ENCODE data around the gene DIPK1C. TPM values are rescaled to one million over a fixed set of nuclear protein-coding genes. Genes with fewer than 3 reads are reported as not detected.
A peak's percentile ranks its signal among the peaks of the same experiment; 100 is the strongest.

DIPK1C gene
- total RNA-seq, 1 experiment from 2014 or later: not detected

DNA sequence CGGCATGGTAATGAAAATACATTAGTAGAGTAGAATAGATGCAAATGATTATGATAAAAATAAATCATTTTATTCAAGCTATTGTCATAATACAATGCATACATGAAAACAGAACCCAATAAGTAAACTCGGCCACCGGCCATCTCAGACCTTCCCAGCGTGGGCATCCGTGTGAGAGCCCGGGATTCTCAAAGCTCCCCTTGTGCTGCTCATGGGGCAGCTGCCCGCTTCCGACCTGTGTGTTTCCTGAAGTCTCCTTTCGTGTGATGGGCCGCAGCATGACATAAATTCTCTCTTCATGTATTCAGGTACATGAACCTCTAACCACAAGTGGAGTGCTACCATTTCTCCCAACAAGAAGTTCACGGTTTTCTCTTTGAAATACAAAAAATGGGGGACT is 25.6 kb upstream of the DIPK1C start:
- DNase-seq (ENCODE audit: low spot score): no peak

DNA sequence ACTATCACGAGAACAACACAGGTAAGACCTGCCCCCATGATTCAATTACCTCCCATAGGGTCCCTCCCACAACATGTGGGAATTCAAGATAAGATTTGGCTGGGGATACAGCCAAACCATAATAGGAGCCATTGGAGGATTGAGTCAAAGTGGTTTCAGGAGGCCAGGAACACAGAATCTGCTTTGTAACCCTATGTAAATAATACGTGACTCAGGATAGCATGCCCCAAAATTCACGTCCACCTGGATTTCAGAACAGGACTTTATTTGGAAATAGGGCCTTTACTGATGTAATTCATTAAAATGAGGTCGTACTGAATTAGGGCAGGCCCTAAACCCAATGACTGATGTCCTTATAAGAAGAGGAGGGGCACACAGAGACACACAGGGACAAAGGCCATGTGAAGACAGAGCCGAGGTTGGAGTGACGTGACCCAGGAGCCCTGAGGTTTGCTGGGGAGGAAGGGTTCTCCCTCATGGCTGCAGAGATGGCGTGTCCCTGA is 23.1 kb upstream of the DIPK1C start:
- DNase-seq (ENCODE audit: low spot score): peak; percentile 29

DNA sequence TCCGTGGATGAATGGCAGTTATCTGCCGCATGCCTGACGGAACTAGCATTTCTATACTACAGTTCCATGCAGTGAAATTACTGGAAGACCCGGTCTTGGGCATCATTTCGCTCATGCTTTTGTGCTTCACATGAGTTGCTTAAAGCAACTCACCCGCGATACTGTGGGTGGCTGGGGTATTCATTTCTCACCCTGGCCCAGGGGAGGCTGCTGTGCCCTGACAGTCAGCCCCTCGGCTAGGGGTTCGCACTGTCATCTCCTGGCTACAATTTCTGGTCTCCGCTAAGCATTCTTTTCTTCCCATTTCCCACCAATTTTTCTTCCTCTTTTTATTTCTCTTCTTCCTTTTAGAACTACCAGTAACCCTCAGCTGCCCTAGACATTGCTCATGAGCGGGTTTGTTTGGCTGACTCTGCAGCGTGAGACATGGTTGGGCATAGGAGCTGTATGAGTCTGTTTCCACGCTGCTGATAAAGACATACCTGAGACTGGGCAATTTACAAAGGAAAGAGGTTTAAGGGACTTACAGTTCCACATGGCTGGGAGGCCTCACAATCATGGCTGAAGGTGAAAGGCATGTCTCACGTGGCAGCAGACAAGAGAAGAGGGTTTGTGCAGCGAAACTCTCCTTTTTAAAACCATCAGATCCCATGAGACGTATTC is 22.5 kb upstream of the DIPK1C start:
- no peak for DNase-seq (ENCODE audit: low spot score)

DNA sequence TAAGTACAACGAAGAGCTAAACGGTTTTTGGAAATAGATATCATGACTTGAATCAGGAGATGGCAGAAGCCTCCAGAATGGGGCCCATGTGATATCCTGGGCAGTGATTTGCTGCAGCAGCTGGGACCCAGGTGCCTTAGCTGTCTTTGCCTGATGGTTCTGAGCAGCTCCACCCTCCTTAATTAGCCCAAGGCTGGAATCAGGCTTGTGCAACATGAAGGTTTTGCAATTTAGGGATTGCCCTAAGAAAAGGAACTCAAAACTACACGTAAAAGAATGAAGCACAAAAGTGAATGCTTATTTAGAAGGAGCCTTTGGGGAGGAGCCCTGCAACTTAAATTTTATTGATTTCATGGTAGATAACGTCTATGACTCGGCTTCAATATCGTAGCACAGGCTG is 21.8 kb upstream of the DIPK1C start:
- DNase-seq (ENCODE audit: low spot score): no peak

DNA sequence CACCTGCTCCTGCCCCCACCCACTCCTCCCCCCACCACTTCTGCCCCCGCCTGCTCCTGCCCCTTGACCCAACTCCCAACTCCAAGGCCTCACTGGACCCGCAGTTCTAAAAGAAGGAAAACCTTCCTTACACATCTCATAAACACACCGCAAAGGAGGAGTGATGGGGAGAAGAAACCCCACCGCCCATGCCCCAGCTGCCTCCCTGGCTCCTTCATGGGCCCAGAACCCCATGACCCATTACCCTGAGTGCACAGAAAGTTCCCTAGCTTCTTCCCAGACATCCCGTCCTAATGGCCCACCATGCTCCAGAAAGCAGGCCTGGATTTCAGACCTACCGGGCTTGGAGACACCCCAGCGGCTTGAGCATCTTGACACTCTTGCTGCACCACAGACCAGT is 21.2 kb upstream of the DIPK1C start:
- DNase-seq (ENCODE audit: low spot score): no peak

DNA sequence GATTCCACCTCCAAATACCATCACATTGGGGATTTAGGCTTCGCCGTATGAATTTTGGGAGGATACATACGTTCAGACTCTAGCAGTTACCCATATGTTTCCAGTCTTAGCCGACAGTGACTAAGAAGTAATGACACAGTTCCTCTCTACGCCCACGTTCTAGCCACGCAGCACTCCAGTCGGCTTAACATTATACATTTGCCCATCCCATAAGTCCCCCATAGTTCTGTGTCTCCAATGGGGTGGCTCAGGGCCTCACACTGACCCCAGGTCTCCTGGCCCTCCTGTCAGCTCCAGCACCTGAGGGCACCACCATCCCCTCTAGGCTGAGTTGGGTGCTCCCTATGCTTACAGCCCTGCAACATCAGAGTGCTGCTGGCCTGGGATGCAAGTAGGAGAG is 20.7 kb upstream of the DIPK1C start:
- no peak for DNase-seq (ENCODE audit: low spot score)

DNA sequence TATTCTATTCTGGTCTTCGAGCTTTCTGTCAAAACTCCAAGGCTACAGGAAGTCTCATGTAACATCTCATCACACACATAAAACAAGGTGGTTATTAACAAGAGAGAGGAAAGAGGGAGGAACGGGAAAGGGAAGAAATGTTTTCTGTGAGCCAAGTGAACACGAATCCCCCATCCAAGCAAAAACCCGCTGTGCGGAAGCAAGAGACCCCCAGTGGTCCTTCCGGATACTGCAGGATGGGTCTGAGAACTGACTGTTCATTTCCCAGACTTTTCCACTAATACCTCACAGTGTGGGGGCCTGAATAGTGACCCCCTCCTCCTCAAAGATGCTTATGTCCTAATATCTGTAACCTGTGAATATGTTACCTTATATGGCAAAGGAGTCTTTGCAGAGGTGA is 19.0 kb upstream of the DIPK1C start:
- DNase-seq (ENCODE audit: low spot score): peak; percentile 23

DNA sequence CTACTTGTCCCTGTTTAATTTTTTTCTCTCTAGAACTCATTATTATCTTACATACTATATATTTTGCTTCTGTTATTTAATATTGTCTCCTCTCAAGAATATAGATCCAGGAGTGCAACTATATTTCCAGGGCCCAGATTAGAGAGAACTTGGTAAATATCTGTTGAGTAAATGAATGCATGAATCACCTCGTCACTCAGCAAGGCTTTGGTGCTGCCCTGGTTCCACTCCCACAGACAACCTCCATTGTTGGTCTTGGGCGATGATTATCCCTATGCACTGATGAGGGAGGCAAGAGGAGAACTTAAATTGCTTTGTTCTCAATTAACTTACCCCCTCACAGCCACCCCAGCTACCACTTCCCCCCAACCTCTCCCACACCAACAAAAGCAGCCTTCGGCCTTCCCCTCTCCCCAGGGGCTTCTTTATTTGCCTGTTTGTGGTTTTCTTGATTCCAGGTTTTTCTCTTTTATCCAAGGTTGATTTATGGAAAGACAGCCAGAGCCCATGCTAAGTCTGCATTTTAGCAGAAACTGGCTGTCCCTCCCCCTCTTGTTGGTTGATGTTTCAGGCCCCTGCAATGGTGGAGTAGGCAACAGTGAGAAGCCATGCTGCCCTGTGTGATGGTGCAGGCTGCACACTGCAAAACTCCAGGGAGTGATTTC is 17.0 kb upstream of the DIPK1C start:
- DNase-seq (ENCODE audit: low spot score): no peak

DNA sequence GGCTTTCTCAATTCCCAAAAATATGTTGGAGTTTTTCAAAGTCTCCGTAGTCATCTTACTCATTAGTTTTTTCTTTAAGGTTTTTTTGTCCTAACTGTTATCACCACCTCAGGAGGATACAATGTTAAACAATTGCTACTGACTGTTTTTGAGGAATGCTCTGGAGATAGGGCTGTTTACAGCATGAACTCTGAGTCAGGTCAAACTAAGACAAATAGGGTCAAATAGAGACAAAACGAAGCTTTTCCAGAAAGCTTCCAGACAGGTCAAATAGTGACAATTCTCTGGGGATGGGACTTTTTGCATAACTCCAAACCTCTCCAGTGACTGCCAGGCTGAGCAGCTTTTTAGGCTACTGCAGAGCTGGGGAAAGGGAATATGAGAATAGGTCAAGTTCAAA is 15.2 kb upstream of the DIPK1C start:
- no peak for DNase-seq (ENCODE audit: low spot score)

DNA sequence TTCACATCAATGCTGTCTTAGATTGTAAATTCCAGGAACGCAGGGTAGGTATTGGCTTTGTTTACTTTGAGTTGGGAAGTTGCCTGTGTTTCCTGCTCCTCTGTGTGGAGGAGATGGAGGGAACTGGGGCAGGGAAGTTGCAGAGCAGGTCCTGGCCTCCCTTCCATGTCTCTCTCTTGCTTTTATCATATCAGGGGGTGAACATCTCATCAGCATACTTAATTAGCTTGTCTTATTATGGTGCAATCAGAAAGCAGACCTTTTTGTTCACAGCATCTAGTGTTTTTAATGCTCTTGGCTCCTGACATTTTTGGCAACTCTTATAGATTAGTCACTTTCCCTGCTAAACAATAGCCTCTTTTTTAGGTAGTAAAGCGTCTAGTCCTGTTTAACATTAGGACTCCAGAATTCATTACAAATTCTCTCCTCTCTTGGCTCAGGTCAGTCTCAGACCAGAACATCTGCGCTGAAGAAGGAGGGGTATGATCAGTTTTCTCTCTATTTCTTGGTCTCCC is 11.5 kb upstream of the DIPK1C start:
- DNase-seq (ENCODE audit: low spot score): no peak

DNA sequence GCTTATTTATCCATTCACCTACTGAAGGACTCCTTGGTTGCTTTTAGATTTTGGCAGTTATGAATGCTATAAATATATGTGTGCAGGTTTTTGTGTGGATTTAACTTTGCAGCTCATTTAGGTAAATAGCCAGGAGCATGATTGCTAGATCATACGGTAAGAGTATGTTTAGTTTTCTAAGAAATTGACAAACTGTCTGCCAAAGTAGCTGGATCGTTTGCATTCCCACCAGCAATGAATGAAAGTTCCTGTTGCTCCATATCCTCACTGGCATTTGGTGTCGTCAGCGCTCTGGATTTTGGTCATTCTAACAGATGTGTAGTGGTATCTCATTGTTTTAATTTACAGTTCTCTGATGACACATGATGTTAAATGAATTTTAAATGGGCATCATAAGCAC is 8.7 kb upstream of the DIPK1C start:
- DNase-seq (ENCODE audit: low spot score): no peak

DNA sequence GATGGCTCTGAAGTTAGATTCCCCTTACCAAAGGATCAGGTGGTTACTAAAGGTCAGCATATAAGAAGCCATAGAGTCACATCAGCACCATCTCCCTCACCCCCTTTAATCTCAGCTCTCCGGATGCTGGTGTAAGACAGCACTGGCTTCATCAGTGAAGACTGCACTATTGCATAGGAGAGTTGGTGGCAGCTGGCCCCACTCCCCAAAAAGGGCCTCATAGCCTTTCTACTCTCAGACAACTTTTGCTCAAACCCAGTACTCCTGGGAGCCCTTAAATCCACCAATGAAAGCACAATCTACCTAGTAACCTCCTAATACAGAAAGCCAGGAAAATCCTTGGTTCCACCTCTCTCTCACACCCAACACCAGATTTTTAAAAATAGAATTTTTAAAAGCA is 6.9 kb upstream of the DIPK1C start:
- no peak for DNase-seq (ENCODE audit: low spot score)

DNA sequence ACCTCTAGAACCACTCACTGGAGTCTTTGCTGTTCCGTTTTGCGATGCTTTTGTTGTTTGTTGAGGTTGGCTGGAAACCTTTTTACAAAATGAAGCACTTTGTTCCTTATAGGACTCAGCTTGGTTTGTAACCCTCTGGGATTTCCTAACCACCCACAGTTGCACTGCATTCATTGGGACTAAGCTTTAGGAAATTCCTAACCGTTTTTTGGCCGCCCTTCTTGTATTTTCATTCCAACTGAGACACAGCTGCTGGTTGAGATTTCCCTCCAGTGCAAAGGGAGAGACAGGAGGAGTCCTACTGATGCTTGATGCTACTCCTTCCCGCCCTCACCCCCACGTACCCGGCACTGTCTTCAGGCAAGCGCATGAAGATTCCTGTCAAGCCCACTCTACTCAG is 6.1 kb upstream of the DIPK1C start:
- no peak for DNase-seq (ENCODE audit: low spot score)

DNA sequence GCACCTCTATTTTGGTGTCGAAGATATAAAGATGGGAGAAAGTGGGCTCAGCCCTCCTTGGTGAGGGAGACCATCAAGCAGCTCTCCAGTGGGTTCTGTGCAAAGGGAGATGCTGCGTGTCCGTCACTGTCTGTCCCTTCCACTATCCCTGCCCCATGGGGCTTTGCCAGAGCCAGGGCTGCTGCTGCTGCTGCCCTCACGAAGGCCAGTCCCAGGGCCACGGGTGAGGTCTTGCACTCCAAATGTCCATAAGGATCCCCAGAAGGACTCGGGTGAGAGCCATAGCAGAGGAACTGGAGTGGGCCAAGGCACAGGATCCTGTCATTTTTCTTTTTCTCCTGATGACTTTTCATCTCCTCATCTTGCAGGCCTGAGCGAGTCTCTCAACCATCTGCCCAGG is 3.7 kb upstream of the DIPK1C start:
- no peak for DNase-seq (ENCODE audit: low spot score)

DNA sequence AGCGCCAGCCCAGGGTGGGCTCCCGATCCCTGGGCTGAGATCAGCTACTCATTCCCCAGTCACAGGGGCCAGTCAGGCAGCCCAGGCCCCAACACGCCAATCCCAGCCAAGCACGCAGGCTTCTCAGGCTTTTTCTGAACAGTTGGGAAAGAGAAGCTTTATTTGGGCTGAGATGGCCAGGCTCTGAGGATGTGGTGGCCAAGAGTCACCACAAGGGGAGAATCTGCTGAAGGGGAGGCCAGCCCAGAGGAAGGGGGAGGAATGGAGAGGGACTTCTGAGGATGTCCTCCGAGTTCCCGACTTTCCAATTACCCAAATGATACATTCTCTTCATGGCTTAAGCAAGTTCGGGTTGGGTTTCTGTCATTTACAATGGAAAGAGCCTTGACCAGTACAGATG is 2.8 kb upstream of the DIPK1C start:
- DNase-seq (ENCODE audit: low spot score): peak; percentile 21

DNA sequence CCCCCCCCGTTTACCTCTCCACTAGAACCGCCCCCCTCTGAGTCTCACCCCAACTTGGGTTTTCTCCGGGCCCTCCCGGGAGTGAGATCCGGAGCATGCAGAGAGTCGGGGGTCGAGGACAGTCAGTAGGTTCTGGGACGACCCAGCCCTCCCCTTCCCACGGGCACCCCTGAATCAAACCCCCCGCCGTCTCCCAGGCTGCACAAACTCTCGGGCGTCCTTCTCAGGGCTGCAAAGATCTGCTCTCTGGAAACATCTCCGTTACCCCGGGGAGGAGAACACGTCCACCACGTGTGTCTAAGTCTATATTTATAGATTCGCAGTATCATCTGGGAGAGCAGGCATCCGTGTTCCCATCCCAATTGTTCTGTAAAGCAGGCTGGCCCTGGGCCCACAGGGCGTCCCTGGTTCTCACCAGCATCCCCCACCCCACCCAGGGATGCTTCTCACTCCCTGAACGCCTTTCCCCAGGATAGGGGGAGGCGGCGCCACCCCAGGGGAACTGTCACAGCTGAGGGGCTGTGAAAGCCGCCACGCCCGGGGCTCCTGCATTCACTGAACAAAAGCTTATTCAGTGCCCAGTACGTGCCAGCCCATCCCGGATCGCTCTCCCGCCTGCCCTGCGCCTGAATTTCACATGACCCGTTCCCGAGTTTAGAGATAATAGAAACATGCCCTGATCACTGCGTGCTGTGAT is 765 bp upstream of the DIPK1C start:
- DNase-seq (ENCODE audit: low spot score): no peak

DNA sequence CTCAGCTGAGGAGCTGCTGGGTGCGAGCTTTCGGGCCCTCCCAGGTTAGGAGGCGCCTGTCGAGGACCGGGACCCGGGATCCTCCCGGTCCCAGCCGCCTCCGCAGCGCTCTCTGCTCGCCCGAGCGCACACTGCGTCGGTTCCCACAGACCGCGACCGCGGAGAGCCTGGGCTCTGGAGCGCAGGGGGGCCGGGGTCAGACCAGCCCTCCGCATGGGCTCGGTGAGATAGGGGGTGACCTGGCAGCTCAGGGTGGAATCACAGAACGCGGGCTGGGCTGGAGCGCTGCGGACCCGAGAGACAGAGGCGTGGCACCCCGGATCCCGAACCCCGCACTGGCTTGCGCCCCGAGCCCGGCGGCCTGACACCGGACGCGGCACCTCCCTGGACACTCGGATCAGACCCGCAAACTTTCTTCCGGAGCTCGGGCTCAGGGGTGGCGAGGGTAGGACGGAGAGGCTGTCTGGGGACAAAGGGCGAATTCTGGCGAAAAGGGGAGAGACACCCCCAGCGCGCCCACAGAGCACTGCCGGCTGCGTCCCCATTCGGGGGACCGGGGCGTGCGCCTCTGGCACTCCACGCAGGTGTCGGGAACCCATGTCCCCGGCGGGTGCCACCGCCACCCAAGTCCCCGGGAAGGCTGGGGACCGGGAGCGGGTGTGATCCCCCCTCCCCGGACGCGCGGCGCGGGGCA is 612 bp downstream of the DIPK1C start:
- no peak for DNase-seq (ENCODE audit: low spot score)

DNA sequence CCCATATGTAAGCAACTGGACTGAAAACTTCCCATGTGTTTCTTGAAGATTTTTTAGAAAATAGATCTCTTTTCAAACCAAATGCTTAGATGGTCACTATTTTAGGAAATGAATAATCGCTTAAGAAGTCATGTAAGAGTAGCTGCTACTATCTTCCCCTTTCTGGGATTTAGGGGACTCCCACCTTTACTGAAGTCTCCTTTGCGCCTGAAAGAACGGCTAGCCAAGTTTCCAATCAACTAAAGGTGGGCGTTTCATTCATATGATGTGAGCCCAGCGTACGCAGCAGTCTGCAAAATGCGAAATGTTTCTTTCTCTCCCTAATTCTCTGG is 1.1 kb downstream of the DIPK1C start:
- no peak for DNase-seq (ENCODE audit: low spot score)

DNA sequence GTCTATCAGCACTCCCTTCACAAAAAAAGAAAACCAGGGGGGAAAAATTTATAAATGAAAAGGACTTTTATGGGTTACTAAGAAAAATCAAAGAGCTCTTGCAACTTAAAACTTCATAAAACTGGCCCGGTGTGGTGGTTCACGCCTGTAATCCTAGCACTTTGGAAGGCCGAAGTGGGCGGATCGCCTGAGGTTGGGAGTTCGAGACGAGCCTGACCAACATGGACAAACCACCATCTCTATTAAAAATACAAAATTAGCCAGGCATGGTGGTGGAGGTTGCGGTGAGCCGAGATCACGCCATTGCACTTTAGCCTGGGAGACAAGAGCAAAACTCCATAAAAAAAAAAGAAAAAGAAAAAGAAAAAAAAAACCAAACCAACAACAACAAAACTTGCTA is 1.7 kb downstream of the DIPK1C start:
- no peak for DNase-seq (ENCODE audit: low spot score)

DNA sequence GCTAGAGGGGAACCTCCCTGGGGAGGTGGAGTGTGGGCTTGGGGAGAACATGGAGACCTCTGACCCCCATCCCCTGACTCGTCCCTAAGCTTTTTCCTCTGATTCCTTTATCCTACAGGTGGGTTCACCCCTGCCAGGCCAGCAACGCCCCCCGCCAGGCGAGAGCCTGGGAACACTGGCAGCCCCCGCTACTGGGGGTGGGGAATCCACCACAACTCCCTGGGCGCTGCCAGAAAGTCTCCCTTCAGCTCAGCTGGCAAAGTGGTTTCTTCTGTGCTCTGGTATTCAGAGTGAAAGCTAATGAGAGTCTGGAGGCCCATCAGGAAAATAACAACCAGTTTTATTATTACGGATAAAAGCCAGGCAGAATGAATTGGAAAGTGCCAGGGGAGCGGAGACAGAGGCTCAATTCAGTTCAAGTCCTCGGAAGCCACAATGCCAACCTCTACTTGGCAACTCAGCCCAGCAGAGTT is 2.8 kb downstream of the DIPK1C start:
- no peak for DNase-seq (ENCODE audit: low spot score)

DNA sequence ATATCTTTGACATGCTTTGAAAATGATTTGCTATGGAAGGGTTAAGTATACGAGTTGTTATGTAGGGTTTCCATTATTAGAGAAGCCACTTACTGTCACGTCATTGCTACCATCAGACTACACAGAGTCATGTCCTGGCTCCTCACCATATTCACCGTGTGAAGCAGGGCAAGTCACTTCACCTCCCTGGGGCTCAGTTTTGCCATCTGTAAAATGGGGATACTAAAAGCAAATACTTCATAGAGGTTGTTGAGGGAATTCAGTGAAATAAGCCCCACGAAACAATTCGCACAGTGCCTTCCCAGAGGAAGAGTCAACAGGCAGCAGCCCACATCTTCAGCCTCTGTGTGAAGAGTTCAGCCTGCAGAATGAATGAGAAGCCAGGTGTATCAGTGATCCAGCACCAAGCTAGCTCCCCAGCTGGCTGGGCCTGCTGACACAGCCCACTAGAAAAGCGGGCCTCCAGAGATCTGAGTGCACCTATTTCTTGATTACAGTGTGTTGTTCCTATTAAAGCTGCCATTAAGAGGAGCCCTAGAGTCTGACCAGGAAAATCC is 3.4 kb downstream of the DIPK1C start:
- no peak for DNase-seq (ENCODE audit: low spot score)

DNA sequence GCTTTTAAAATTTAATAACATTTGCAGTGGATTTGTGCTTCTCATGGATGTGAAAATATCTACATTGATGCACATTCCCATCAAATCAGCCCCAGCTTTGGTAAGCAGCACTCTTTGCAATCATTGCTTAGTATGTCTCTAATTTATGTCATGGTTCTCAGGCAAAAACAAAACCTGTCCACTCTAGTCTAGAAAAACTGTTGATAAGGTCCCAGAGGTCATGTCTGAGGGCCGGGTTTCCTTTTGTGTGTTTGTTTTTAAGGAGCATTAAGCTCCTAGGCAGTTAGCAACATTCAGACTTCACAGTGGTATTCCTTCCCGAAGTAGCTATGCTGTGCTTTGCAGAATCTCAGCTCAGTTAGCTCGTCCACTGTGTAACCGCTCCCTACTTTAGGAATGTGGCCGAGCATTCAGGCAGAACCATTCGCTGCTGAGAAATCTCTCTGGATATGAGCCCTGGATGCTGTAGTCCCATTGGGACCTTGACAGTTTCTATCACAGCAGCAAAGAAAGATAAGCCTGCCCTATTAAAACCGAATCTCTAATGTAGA is 4.0 kb downstream of the DIPK1C start:
- no peak for DNase-seq (ENCODE audit: low spot score)

Measured in H4 (cell line).